ENCODE measurements around the gene UBE2G1. TPM values are rescaled to one million over a fixed set of nuclear protein-coding genes. Genes with fewer than 3 reads are reported as not detected.

The UBE2G1 gene
- total and polyA plus RNA-seq, 10 of the 15 experiments (the other 5 are each of a cell fraction or from before 2014, with no cell fraction given): 24.4 to 139 (median 77.4) TPM

DNA sequence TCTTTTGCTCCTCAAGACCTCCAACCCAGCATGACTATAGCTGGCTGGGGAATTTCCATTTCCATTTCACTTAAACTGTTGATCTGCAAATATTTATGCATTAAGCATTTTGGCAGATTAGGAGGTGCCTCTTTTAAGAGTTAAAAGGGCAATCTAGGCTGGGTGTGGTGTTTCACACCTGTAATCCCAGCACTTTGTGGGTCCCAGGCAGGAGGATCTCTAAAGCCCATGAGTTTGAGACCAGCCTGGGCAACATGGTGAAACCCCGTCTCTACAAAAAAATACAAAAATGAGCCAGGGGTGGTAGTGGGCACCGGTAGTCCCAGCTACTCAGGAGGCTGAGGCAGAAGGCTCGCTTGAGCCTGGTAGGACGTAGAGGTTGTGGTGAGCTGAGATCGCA lies 119.8 kb downstream of the UBE2G1 start:
- POLR2A ChIA-PET: interaction anchor here (0.6 to 0.7 kb wide), 2 partner anchors 112 to 139 kb away, joined by 3 to 6 read pairs; no protein-coding TSS in a partner anchor
- Histone ChIP-seq H3K36me3 (ENCODE audit: control insufficient read depth in 2 of 2, insufficient read depth in 2 of 2, low read length in 1 of 2) (peaks cover 7 to 13% of the 10 kb centered on the region in 2 experiments), H3K9me3 (replicated peaks; ENCODE audit: control insufficient read depth, insufficient read depth, low read length) (no peaks in the 10 kb centered on the region), H3K27me3 (replicated peaks in 1 of 2; ENCODE audit: control insufficient read depth in 2 of 2, insufficient read depth in 2 of 2, low read length in 1 of 2) (no peaks in the 10 kb centered on the region), H3K9ac (ENCODE audit: control insufficient read depth, insufficient read depth, low read length) (no peak overlapping the region), H3K79me2 (ENCODE audit: control insufficient read depth, insufficient read depth, low read length) (peaks cover 58% of the 10 kb centered on the region), H3K27ac (ENCODE audit: control insufficient read depth, insufficient read depth) (no peak overlapping the region), H3K4me1 (ENCODE audit: control insufficient read depth, insufficient read depth, low read length) (peaks cover 5% of the 10 kb centered on the region), H3K4me3 (no peak overlapping the region), H4K20me1 (ENCODE audit: control insufficient read depth, insufficient read depth) (no peaks in the 10 kb centered on the region), H3K4me2 (ENCODE audit: control insufficient read depth, insufficient read depth) (no peak overlapping the region), H2AFZ (ENCODE audit: control insufficient read depth, low read depth, low read length) (no peak overlapping the region)
- BruUV-seq (replicated peaks): no TSS peak
- intact Hi-C loops (cut with micrococcal nuclease; ENCODE audit: unreplicated experiment): no loop called here
- no peak for ATAC-seq
- in situ Hi-C loops (cut with MboI): no loop called here
- TF ChIP-seq TAF1 (IDR thresholded peaks at IDR 0.05; ENCODE audit: borderline replicate concordance, low read depth, low read length) (no peak), KDM1A (IDR thresholded peaks at IDR 0.05; ENCODE audit: borderline replicate concordance) (no peak), BCL11A (IDR thresholded peaks at IDR 0.05; ENCODE audit: low read depth, low read length) (no peak), TCF12 (IDR thresholded peaks at IDR 0.05; ENCODE audit: low read depth, low read length) (no peak), NFYB (IDR thresholded peaks at IDR 0.05; ENCODE audit: insufficient read depth, low read depth, low read length) (no peak)
- TF ChIP-seq, protein P1, sequence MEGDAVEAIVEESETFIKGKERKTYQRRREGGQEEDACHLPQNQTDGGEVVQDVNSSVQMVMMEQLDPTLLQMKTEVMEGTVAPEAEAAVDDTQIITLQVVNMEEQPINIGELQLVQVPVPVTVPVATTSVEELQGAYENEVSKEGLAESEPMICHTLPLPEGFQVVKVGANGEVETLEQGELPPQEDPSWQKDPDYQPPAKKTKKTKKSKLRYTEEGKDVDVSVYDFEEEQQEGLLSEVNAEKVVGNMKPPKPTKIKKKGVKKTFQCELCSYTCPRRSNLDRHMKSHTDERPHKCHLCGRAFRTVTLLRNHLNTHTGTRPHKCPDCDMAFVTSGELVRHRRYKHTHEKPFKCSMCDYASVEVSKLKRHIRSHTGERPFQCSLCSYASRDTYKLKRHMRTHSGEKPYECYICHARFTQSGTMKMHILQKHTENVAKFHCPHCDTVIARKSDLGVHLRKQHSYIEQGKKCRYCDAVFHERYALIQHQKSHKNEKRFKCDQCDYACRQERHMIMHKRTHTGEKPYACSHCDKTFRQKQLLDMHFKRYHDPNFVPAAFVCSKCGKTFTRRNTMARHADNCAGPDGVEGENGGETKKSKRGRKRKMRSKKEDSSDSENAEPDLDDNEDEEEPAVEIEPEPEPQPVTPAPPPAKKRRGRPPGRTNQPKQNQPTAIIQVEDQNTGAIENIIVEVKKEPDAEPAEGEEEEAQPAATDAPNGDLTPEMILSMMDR (IDR thresholded peaks at IDR 0.05 in 2 of 3, conservative IDR thresholded peaks at IDR 0.05 in 1 of 3; ENCODE audit: control insufficient read depth in 2 of 3, extremely low read depth in 1 of 3, insufficient read depth in 1 of 3, low read depth in 3 of 3, low read length in 3 of 3): no peak
- RAD21 ChIA-PET (ENCODE audit: unreplicated experiment): interaction anchor here (0.6 to 2.4 kb wide), 2 partner anchors 31 to 117 kb away, joined by 5 to 6 read pairs; no protein-coding TSS in a partner anchor
- CTCF ChIA-PET: interaction anchor here (0.8 to 6.2 kb wide), 4 partner anchors 16 to 159 kb away, joined by 3 to 47 read pairs (median 6); partner anchors contain the start of gene ANKFY1
- SMC1A ChIA-PET (ENCODE audit: uncharacterized antibody, unreplicated experiment): interaction anchor here (0.9 to 1.5 kb wide), 5 partner anchors 8 to 86 kb away, joined by 3 to 4 read pairs (median 3); no protein-coding TSS in a partner anchor
- FAIRE-seq: no peak
- 97% methylated on average over 5 of the region's 5 CpGs for WGBS (ENCODE audit: insufficient coverage, insufficient replicate concordance, low lambda C conversion rate, missing lambda C conversion rate)
- DNase-seq (ENCODE audit: low read depth, low spot score): no peak
